ENCODE data around the gene FNDC3B. TPM values are rescaled to one million over a fixed set of nuclear protein-coding genes. Genes with fewer than 3 reads are reported as not detected.

FNDC3B gene
- total and polyA plus RNA-seq, 2 donors from 2014 or later, result 11.8 to 185 TPM

DNA sequence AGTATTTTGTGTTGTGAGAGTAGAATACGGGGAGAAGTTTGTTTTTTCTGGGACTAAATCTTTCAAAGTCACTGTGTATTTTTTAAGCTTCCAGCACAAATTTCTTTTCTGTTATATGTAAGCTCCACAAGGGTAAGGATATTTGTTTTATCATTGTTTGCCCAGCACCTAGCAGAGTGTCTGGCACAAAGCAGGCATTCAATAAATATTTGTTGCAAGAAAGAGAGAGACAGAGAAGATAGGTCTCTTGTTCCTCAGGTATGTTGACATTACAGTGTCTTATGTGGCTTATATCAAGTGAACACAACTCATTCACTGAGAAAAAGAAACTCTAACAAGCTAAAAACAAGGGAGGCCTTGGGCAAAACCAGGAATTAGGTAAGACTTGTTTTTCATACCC is 26.6 kb upstream of the FNDC3B start:
- H3K9me3 ChIP-seq (ENCODE audit: control insufficient read depth in 2 of 3, insufficient read depth in 1 of 3, low read length in 3 of 3), result no peaks in the 10 kb centered on the region
- intact Hi-C loops (cut with DNase I), result no loop called here
- no peak for DNase-seq
- no peak overlapping the region for H3K27ac ChIP-seq (ENCODE audit: low read depth in 2 of 2, low read length in 2 of 2)
- no peaks in the 10 kb centered on the region for H3K27me3 ChIP-seq (ENCODE audit: control insufficient read depth, insufficient read depth, low read length)
- TF ChIP-seq, protein P1, sequence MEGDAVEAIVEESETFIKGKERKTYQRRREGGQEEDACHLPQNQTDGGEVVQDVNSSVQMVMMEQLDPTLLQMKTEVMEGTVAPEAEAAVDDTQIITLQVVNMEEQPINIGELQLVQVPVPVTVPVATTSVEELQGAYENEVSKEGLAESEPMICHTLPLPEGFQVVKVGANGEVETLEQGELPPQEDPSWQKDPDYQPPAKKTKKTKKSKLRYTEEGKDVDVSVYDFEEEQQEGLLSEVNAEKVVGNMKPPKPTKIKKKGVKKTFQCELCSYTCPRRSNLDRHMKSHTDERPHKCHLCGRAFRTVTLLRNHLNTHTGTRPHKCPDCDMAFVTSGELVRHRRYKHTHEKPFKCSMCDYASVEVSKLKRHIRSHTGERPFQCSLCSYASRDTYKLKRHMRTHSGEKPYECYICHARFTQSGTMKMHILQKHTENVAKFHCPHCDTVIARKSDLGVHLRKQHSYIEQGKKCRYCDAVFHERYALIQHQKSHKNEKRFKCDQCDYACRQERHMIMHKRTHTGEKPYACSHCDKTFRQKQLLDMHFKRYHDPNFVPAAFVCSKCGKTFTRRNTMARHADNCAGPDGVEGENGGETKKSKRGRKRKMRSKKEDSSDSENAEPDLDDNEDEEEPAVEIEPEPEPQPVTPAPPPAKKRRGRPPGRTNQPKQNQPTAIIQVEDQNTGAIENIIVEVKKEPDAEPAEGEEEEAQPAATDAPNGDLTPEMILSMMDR (IDR thresholded peaks at IDR 0.05; ENCODE audit: borderline replicate concordance, extremely low read depth, insufficient read depth), result no peak
- H3K9ac ChIP-seq (ENCODE audit: low read length in 3 of 3), result no peak overlapping the region
- H3K36me3 ChIP-seq (ENCODE audit: control insufficient read depth in 2 of 3, insufficient read depth in 3 of 3, low read length in 3 of 3), result no peaks in the 10 kb centered on the region
- no peaks in the 10 kb centered on the region for H3K4me1 ChIP-seq (ENCODE audit: control insufficient read depth in 2 of 3, insufficient read depth in 2 of 3, low read depth in 1 of 3, low read length in 3 of 3)
- H3K4me3 ChIP-seq (ENCODE audit: low read length in 3 of 3), result no peak overlapping the region
- no peak for FAIRE-seq

DNA sequence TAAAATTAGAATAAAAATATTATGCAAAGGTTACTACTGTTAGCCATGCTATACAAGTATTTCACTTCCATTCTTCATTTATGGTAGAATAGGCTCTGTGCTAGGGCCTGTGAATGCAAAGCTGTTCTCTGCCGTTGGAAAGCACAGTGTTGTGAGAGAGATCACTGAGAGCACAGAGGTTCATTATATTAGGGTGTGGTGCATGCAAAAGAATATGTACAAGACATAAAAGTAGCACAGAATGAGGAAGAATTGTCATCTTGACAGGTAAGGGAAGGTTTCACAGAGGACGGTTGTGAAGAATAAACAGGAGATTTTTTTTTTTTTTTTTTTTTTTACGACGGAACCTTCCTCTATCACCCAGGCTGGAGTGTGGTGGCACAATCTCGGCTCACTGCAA is 25.2 kb upstream of the FNDC3B start:
- Histone ChIP-seq H3K36me3 (ENCODE audit: control insufficient read depth in 2 of 3, insufficient read depth in 3 of 3, low read length in 3 of 3) (no peaks in the 10 kb centered on the region), H3K4me1 (ENCODE audit: control insufficient read depth in 2 of 3, insufficient read depth in 2 of 3, low read depth in 1 of 3, low read length in 3 of 3) (no peaks in the 10 kb centered on the region), H3K9me3 (ENCODE audit: control insufficient read depth in 2 of 3, insufficient read depth in 1 of 3, low read length in 3 of 3) (no peaks in the 10 kb centered on the region), H3K27me3 (ENCODE audit: control insufficient read depth, insufficient read depth, low read length) (no peaks in the 10 kb centered on the region), H3K27ac (ENCODE audit: low read depth in 2 of 2, low read length in 2 of 2) (no peak overlapping the region), H3K4me3 (ENCODE audit: low read length in 3 of 3) (no peak overlapping the region), H3K9ac (ENCODE audit: low read length in 3 of 3) (no peak overlapping the region)
- TF ChIP-seq, protein P1 (IDR thresholded peaks at IDR 0.05; ENCODE audit: borderline replicate concordance, extremely low read depth, insufficient read depth), result no peak
- intact Hi-C loops (cut with DNase I), result no loop called here
- no peak for FAIRE-seq
- no peak for DNase-seq

DNA sequence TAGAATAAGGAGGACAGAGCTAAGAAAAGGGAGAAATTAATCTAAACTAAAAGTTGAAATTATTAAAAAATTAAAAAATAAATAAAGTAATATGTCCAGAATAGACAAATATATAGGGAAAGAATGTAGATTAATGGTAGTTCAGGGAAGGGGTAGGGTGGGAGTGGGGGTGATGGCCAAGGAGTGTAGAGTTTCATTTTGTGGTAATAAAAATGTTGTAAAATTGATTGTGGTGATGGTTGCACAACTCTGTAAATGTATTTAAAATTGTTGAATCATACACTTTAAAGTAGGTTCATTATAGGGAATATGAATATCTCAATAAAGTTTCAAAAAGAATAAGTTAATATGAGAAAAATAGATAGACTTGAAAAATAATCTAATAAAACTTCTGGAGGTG is 21.0 kb upstream of the FNDC3B start:
- intact Hi-C loops (cut with DNase I), result no loop called here
- no peak for DNase-seq
- Histone ChIP-seq H3K9ac (ENCODE audit: low read length in 3 of 3) (no peak overlapping the region), H3K36me3 (ENCODE audit: control insufficient read depth in 2 of 3, insufficient read depth in 3 of 3, low read length in 3 of 3) (no peaks in the 10 kb centered on the region), H3K27me3 (ENCODE audit: control insufficient read depth, insufficient read depth, low read length) (no peaks in the 10 kb centered on the region), H3K9me3 (ENCODE audit: control insufficient read depth in 2 of 3, insufficient read depth in 1 of 3, low read length in 3 of 3) (no peaks in the 10 kb centered on the region), H3K4me3 (ENCODE audit: low read length in 3 of 3) (no peak overlapping the region), H3K4me1 (ENCODE audit: control insufficient read depth in 2 of 3, insufficient read depth in 2 of 3, low read depth in 1 of 3, low read length in 3 of 3) (no peaks in the 10 kb centered on the region), H3K27ac (ENCODE audit: low read depth in 2 of 2, low read length in 2 of 2) (no peak overlapping the region)
- FAIRE-seq, result no peak
- TF ChIP-seq, protein P1 (IDR thresholded peaks at IDR 0.05; ENCODE audit: borderline replicate concordance, extremely low read depth, insufficient read depth), result no peak

DNA sequence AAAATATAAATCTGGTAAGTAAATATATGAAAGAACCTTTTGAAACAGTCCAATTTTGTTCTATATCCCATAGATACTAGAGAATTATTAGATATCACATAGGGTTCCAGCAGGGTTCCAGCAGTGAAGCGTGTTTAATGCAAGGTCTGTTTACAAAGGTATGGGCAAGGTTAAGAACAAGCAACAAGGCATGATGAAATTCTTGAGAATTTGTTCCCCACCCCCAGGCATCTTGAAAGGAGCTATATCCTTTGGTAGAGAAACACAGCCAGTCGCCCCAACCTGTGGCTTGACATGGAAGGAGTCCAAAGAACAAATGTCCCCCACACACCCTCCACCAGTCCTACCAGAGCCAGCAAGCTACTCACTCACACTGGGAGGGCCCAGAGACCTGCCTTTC is 18.6 kb upstream of the FNDC3B start:
- Histone ChIP-seq H3K4me3 (ENCODE audit: low read length in 3 of 3) (no peak overlapping the region), H3K27me3 (ENCODE audit: control insufficient read depth, insufficient read depth, low read length) (no peaks in the 10 kb centered on the region), H3K9ac (ENCODE audit: low read length in 3 of 3) (no peak overlapping the region), H3K27ac (ENCODE audit: low read depth in 2 of 2, low read length in 2 of 2) (no peak overlapping the region), H3K36me3 (ENCODE audit: control insufficient read depth in 2 of 3, insufficient read depth in 3 of 3, low read length in 3 of 3) (no peaks in the 10 kb centered on the region), H3K9me3 (ENCODE audit: control insufficient read depth in 2 of 3, insufficient read depth in 1 of 3, low read length in 3 of 3) (no peaks in the 10 kb centered on the region), H3K4me1 (ENCODE audit: control insufficient read depth in 2 of 3, insufficient read depth in 2 of 3, low read depth in 1 of 3, low read length in 3 of 3) (no peaks in the 10 kb centered on the region)
- intact Hi-C loops (cut with DNase I), result no loop called here
- DNase-seq (no peak), FAIRE-seq (no peak)
- TF ChIP-seq, protein P1 (IDR thresholded peaks at IDR 0.05; ENCODE audit: borderline replicate concordance, extremely low read depth, insufficient read depth), result no peak
